Peyer's patch (tissue), 4 donors: ENCODE results near the gene TINCR.

ENCODE experiments used
- POLR2A ChIP-seq, 2 donors: fragments of 450-650 bp; IDR thresholded peaks; one replicate each; pipeline ENCODE4 v1.5.1; 2017; ENCODE audit warnings: antibody characterized with exemption in 2 of 2, mild to moderate bottlenecking in 2 of 2, moderate library complexity in 2 of 2
- TF ChIP-seq, protein P1 (sequence below), 6 experiments: fragments of 450-650 bp in 4 of 6; fragments of 200-600 bp in 2 of 6; sonication (generic) in 1 of 6; IDR thresholded peaks; one replicate each; pipeline ENCODE4 v1.5.1; 2017 to 2019; ENCODE audit warnings: antibody characterized with exemption in 6 of 6, mild to moderate bottlenecking in 3 of 6, moderate library complexity in 1 of 6

DNA sequence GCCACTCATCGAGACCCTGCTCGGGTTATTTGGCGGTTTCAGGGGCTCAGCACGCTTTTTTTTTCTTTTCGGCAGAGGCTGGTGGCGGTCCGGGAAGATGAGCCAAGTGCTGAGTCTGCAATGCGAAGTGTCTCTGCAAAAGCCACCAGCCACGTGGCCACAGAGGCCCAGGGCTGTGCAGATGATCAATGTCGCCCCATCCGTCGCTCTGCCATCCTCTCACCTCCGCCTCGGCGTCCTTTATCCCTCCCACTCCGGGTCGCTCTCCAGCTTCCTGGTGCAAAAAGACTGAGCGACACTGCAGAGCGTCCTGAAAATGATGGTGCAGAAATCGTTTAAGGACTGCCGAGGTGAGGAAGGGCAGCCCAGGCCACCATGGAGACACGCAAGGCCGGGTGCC lies 55.0 kb downstream of the TINCR start:
- TF ChIP-seq, protein P1, sequence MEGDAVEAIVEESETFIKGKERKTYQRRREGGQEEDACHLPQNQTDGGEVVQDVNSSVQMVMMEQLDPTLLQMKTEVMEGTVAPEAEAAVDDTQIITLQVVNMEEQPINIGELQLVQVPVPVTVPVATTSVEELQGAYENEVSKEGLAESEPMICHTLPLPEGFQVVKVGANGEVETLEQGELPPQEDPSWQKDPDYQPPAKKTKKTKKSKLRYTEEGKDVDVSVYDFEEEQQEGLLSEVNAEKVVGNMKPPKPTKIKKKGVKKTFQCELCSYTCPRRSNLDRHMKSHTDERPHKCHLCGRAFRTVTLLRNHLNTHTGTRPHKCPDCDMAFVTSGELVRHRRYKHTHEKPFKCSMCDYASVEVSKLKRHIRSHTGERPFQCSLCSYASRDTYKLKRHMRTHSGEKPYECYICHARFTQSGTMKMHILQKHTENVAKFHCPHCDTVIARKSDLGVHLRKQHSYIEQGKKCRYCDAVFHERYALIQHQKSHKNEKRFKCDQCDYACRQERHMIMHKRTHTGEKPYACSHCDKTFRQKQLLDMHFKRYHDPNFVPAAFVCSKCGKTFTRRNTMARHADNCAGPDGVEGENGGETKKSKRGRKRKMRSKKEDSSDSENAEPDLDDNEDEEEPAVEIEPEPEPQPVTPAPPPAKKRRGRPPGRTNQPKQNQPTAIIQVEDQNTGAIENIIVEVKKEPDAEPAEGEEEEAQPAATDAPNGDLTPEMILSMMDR (IDR thresholded peaks at IDR 0.05) = no peak
- no peak for TF ChIP-seq POLR2A (IDR thresholded peaks at IDR 0.05)
